Endothelial cell of umbilical vein (primary cell): ENCODE data around the gene RAB5IF. TPM values are rescaled to one million over a fixed set of nuclear protein-coding genes. Genes with fewer than 3 reads are reported as not detected.
A peak's percentile ranks its signal among the peaks of the same experiment; 100 is the strongest.

Experiments
- Bru-seq: library from RNA; stranded (reverse); fragments of 400-500 nt; gene quantifications from one replicate; lab custom pipeline; 2021; lab: Mats Ljungman, UMichigan
- BruChase-seq, 2 experiments: library from RNA; stranded (reverse); fragments of 400-500 nt; gene quantifications; one replicate each; lab custom pipeline; 2021; lab: Mats Ljungman, UMichigan
- BruUV-seq: library from RNA; stranded (reverse); fragments of 400-500 nt; replicated peaks from 2 replicates; lab custom pipeline; 2021; lab: Mats Ljungman, UMichigan
- CTCF ChIA-PET: fragments of 300-600, 350-600 bp; sonication (Branson Sonifier 250); formaldehyde crosslinking; loops from one replicate; lab custom pipeline; 2021; ENCODE audit warnings: antibody characterized with exemption, inconsistent platforms; lab: Charles Lee
- POLR2A ChIA-PET: fragments of 300-600, 350-600 bp; sonication (Branson Sonifier 250); formaldehyde crosslinking; loops from one replicate; lab custom pipeline; 2021; ENCODE audit warnings: antibody characterized with exemption, inconsistent platforms; lab: Charles Lee
- DNase-seq: peaks from one replicate; pipeline ENCODE4 v3.0.0-alpha.2; 2011; ENCODE audit warnings: low read depth, low spot score
- FAIRE-seq: peaks from 2 replicates; lab custom pipeline; 2011; peaks lifted over from hg19 to GRCh38; lab: Jason Lieb, UNC
- H2AFZ ChIP-seq: 2 replicates; pipeline ENCODE4 v1.6.0; 2012; ENCODE audit warnings: low read depth, low read length, control low read depth, inconsistent platforms
- H3K27ac ChIP-seq: 2 replicates; pipeline ENCODE4 v1.5.1; 2011; ENCODE audit warnings: low read depth, mild to moderate bottlenecking, control low read depth, low read length, moderate library complexity; ENCODE audit not compliant: insufficient read depth
- H3K27me3 ChIP-seq, 2 experiments: 2 replicates each; pipeline versions ENCODE4 v1.6.0 to v1.6.1; 2011; ENCODE audit warnings: low read length in 2 of 2, mixed read lengths in 1 of 2; ENCODE audit not compliant: control insufficient read depth in 2 of 2, insufficient read depth in 2 of 2
- H3K36me3 ChIP-seq, 2 experiments: 2 replicates in 1 of 2; 3 replicates in 1 of 2; pipeline ENCODE4 v1.5.1; 2011; ENCODE audit warnings: low read length in 2 of 2, mild to moderate bottlenecking in 1 of 2, moderate library complexity in 1 of 2; ENCODE audit not compliant: control insufficient read depth in 2 of 2, insufficient read depth in 2 of 2; ENCODE audit errors: extremely low read depth in 1 of 2
- H3K4me1 ChIP-seq: 3 replicates; pipeline ENCODE4 v1.5.1; 2011; ENCODE audit warnings: mild to moderate bottlenecking, low read length; ENCODE audit not compliant: control insufficient read depth, insufficient read depth; ENCODE audit errors: extremely low read depth
- H3K4me2 ChIP-seq: 2 replicates; pipeline ENCODE4 v1.6.1; 2011; ENCODE audit warnings: low read length, control low read depth, mixed read lengths; ENCODE audit not compliant: insufficient read depth
- H3K4me3 ChIP-seq, 3 experiments: fragments of 200-600 bp in 1 of 3; sonication (generic), shearing (Covaris generic) in 1 of 3; replicated peaks in 1 of 3; 2 replicates each; pipeline ENCODE4 v1.5.1; 2011 to 2016; ENCODE audit warnings: control low read depth in 3 of 3, low read length in 3 of 3, mild to moderate bottlenecking in 2 of 3, inconsistent platforms in 1 of 3, low read depth in 1 of 3, moderate library complexity in 1 of 3; ENCODE audit not compliant: insufficient read depth in 1 of 3
- H3K79me2 ChIP-seq: 2 replicates; pipeline ENCODE4 v1.6.0; 2012; ENCODE audit warnings: low read length, inconsistent platforms; ENCODE audit not compliant: control insufficient read depth, insufficient read depth
- H3K9ac ChIP-seq: replicated peaks from 2 replicates; pipeline ENCODE3; 2011; ENCODE audit warnings: low read length, control low read depth; ENCODE audit not compliant: insufficient read depth; ENCODE audit errors: extremely low read depth
- H3K9me1 ChIP-seq: replicated peaks from 3 replicates; pipeline ENCODE4 v1.6.0; 2011; ENCODE audit warnings: mild to moderate bottlenecking, low read length; ENCODE audit not compliant: control insufficient read depth, insufficient read depth; ENCODE audit errors: extremely low read depth
- H3K9me3 ChIP-seq: replicated peaks from 2 replicates; pipeline ENCODE4 v1.5.1; 2012; ENCODE audit warnings: low read length, inconsistent platforms; ENCODE audit not compliant: control insufficient read depth, insufficient read depth
- H4K20me1 ChIP-seq: replicated peaks from 2 replicates; pipeline ENCODE3; 2011; ENCODE audit warnings: mild to moderate bottlenecking, low read length; ENCODE audit not compliant: control insufficient read depth, insufficient read depth; ENCODE audit errors: extremely low read depth
- FOS ChIP-seq: IDR thresholded peaks from 2 replicates; pipeline ENCODE4 v1.6.1; 2011; ENCODE audit warnings: mild to moderate bottlenecking, low read length, moderate library complexity, borderline replicate concordance; ENCODE audit not compliant: insufficient read depth
- GATA2 ChIP-seq: IDR thresholded peaks from 2 replicates; pipeline ENCODE4 v1.7.0; 2011; ENCODE audit warnings: low read depth, mild to moderate bottlenecking, moderate library complexity, mixed read lengths, low read length; ENCODE audit not compliant: insufficient read length, insufficient read depth
- JUN ChIP-seq: IDR thresholded peaks from 2 replicates; pipeline ENCODE4 v1.6.1; 2011; ENCODE audit warnings: borderline replicate concordance, low read depth; ENCODE audit not compliant: insufficient read length, insufficient read depth
- MYC ChIP-seq: IDR thresholded peaks from one replicate; pipeline ENCODE4 v1.6.1; 2011; ENCODE audit warnings: mild to moderate bottlenecking, low read depth, low read length
- POLR2A ChIP-seq: IDR thresholded peaks from 2 replicates; pipeline ENCODE4 v1.6.1; 2012; ENCODE audit warnings: low read depth, mild to moderate bottlenecking, control low read depth, low read length
- POLR2AphosphoS5 ChIP-seq: IDR thresholded peaks from 2 replicates; pipeline ENCODE4 v1.6.1; 2012; ENCODE audit warnings: low read depth, mild to moderate bottlenecking, control low read depth, low read length, moderate library complexity; ENCODE audit not compliant: insufficient read depth
- dilution Hi-C: fragments of 300-500 bp; cut with MboI; formaldehyde crosslinking; loops from one replicate; pipeline ENCODE4 v1.15.0; 2019; ENCODE audit warnings: low sequenced_read_pairs; ENCODE audit not compliant: extremely low pct_ligation_motif_present
- intact Hi-C: fragments of 100-400 bp; cut with micrococcal nuclease; formaldehyde crosslinking; loops from one replicate; pipeline ENCODE4 v1.10.0; 2022
- long read RNA-seq: library from polyadenylated mRNA; stranded (forward); transcript quantifications from one replicate; pipeline ENCODE4 v2.0.0, GENCODE V29; 2021
- polyA minus RNA-seq, 3 experiments: library from RNA; depleted of rRNA, polyadenylated mRNA; stranded (reverse); fragments of >200 nt; gene quantifications; 1 replicate in 1 of 3; 2 replicates in 2 of 3; pipeline ENCODE4 v1.2.3, GENCODE V29; 2011
- polyA plus RNA-seq, 4 experiments: library from polyadenylated mRNA; depleted of rRNA in 3 of 4; stranded (reverse) in 3 of 4; unstranded in 1 of 4; fragments of >200 nt; gene quantifications; 2 replicates each; pipeline versions ENCODE4 v1.2.1 to v1.2.3, GENCODE V29; 2011 to 2012; ENCODE audit warnings: missing spikeins in 1 of 4
- total RNA-seq: library from RNA; stranded (reverse); gene quantifications from 2 replicates; pipeline ENCODE4 v1.2.3, GENCODE V29; 2021
- TF ChIP-seq, protein P1 (sequence below), 2 donors: IDR thresholded peaks; 1 replicate in 1 of 2; 2 replicates in 1 of 2; pipeline ENCODE4 v1.5.1; 2011; ENCODE audit warnings: low read length in 2 of 2, mild to moderate bottlenecking in 2 of 2, moderate library complexity in 2 of 2, control low read depth in 1 of 2, inconsistent platforms in 1 of 2, low read depth in 1 of 2; ENCODE audit not compliant: insufficient read depth in 1 of 2; ENCODE audit errors: extremely low read depth in 1 of 2
- TF ChIP-seq, protein P2 (sequence below): IDR thresholded peaks from 2 replicates; pipeline ENCODE4 v1.6.1; 2011; ENCODE audit not compliant: insufficient read depth, insufficient read length

Gene RAB5IF, protein sequence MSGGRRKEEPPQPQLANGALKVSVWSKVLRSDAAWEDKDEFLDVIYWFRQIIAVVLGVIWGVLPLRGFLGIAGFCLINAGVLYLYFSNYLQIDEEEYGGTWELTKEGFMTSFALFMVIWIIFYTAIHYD
- 109 and 113 TPM in 2 replicates for total RNA-seq
- 161 and 162 TPM in 2 replicates for polyA plus RNA-seq
- polyA plus RNA-seq (2011; cell fraction: cytosol; rRNA removed) = 132 and 137 TPM in 2 replicates
- 88.3 and 107 TPM in 2 replicates for polyA plus RNA-seq (2011; cell fraction: nucleus; rRNA removed)
- 117 and 148 TPM in 2 replicates for polyA plus RNA-seq (2012)
- 78.6 and 80.4 TPM in 2 replicates for polyA minus RNA-seq
- polyA minus RNA-seq (2011; cell fraction: cytosol; rRNA and poly(A)+ RNA removed) = 141 TPM
- 14.5 and 21.9 TPM in 2 replicates for polyA minus RNA-seq (2011; cell fraction: nucleus; rRNA and poly(A)+ RNA removed)
- Bru-seq, nascent RNA = percentile 75 among the genes with signal in this experiment
- BruChase-seq, experiment 1, labeled RNA remaining after a 6-hour chase = percentile 99 among the genes with signal in this experiment
- percentile 95 among the genes with signal in this experiment for BruChase-seq, experiment 2, labeled RNA remaining after a 2-hour chase
- long read RNA-seq, transcript RAB5IF-206 (4 exons, 1,044 nt) = minor isoform, 5 of 413 reads
- long read RNA-seq, transcript RAB5IF-204 (5 exons, 1,170 nt) = minor isoform, 15 of 413 reads
- long read RNA-seq, transcript RAB5IF-202 (4 exons, 1,114 nt) = major isoform, 353 of 413 reads
- long read RNA-seq, transcript RAB5IF-201 (3 exons, 896 nt) = minor isoform, 7 of 413 reads
- long read RNA-seq, partial matches to known transcripts = 1 of 413 reads
- long read RNA-seq, other reads (novel, unspliced or antisense) = 31 of 413 reads

DNA sequence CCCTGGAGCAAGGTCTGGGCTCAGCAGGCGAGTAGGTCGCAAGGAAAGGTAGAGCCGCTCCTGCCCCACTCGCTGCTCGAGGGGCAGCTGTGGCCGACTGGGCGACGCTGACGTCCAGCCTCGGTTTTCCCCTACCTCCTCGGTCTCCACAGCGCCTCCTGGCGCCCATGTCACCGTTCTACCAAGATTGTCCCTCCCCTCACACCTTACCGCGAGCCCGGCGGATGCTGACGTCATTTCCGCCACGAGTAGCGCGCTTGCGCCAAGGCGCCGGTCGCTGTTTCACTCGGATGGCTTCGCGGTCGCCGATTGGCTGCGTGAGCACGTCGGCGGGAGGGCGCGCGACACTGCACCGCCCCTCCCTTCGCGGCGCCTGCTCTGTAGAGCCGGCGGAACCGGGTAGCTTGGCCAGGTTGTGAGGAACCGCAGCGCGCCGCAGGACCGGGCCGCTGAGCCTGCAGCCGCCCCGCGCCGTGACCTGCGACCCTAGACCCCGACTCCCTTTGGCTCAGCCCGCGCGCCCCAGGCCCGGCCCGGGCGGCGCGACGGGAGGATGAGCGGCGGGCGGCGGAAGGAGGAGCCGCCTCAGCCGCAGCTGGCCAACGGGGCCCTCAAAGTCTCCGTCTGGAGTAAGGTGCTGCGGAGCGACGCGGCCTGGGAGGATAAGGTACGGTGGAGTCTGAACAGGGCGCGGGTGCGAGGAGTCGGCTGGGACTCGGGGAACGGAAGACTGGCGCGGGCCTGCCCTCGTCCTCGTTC, at the start of gene RAB5IF:
Gene RAB5IF (plus strand): TSS at position 381 of the 759 bp plus-strand sequence. CDS start 173 bp downstream, at position 554.
- H3K79me2 ChIP-seq = peaks cover 28% of the 10 kb centered on the region
- peaks cover 11 to 13% of the 10 kb centered on the region in 2 experiments for H3K36me3 ChIP-seq
- H4K20me1 ChIP-seq = no peaks in the 10 kb centered on the region
- H3K9me3 ChIP-seq = no peaks in the 10 kb centered on the region
- DNase-seq (peak; percentile 99), FAIRE-seq (peak; percentile 98)
- BruUV-seq = no TSS peak
- peak within 1 kb of the TSS; percentile 43 to 96 (median 91) for H3K4me3 ChIP-seq
- H3K4me2 ChIP-seq = peak within 1 kb of the TSS; percentile 93
- CTCF ChIA-PET = interaction anchor here (0.7 to 3.6 kb wide), 30 partner anchors 9 to 313 kb away, joined by 3 to 23 read pairs (median 5); partner anchors contain the start of genes DSN1, NDRG3 and TGIF2
- dilution Hi-C loops = no loop called here
- H3K27ac ChIP-seq = peak within 1 kb of the TSS; percentile 44
- POLR2A ChIA-PET = interaction anchor here (0.6 to 1.6 kb wide), 4 partner anchors 30 to 169 kb away, joined by 3 to 6 read pairs (median 3); partner anchors contain the start of genes DSN1 and MYL9
- no peaks in the 10 kb centered on the region for H3K27me3 ChIP-seq
- peak within 1 kb of the TSS; percentile 70 for H3K9ac ChIP-seq
- H3K4me1 ChIP-seq = peaks cover 19% of the 10 kb centered on the region
- intact Hi-C loops = loop anchor here (1.0 to 5.0 kb wide), 4 partner anchors 32 to 143 kb away; partner anchors contain the start of gene TGIF2
- peak within 1 kb of the TSS; percentile 61 for H2AFZ ChIP-seq
- H3K9me1 ChIP-seq = no peaks in the 10 kb centered on the region
- TF ChIP-seq FOS (no peak), JUN (peak; percentile 86), MYC (peak; percentile 51), POLR2A (peak; percentile 87), POLR2AphosphoS5 (peak; percentile 78), GATA2 (no peak)
- TF ChIP-seq, protein P1, sequence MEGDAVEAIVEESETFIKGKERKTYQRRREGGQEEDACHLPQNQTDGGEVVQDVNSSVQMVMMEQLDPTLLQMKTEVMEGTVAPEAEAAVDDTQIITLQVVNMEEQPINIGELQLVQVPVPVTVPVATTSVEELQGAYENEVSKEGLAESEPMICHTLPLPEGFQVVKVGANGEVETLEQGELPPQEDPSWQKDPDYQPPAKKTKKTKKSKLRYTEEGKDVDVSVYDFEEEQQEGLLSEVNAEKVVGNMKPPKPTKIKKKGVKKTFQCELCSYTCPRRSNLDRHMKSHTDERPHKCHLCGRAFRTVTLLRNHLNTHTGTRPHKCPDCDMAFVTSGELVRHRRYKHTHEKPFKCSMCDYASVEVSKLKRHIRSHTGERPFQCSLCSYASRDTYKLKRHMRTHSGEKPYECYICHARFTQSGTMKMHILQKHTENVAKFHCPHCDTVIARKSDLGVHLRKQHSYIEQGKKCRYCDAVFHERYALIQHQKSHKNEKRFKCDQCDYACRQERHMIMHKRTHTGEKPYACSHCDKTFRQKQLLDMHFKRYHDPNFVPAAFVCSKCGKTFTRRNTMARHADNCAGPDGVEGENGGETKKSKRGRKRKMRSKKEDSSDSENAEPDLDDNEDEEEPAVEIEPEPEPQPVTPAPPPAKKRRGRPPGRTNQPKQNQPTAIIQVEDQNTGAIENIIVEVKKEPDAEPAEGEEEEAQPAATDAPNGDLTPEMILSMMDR (IDR thresholded peaks at IDR 0.05; ENCODE audit: extremely low read depth in 1 of 2, insufficient read depth in 1 of 2, low read depth in 1 of 2, low read length in 2 of 2) = peak; percentile 96 to 99
- TF ChIP-seq, protein P2, sequence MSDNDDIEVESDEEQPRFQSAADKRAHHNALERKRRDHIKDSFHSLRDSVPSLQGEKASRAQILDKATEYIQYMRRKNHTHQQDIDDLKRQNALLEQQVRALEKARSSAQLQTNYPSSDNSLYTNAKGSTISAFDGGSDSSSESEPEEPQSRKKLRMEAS = peak; percentile 56
